ENCODE results near the gene LEMD2.

GRCh38 chr6:33746036-33746600 lies 42.8 kb downstream of the LEMD2 start:
- TF ChIP-seq CTCF (IDR thresholded peaks at IDR 0.05 in 8 of 11, conservative IDR thresholded peaks at IDR 0.05 in 3 of 11) (no peak), POLR2A (IDR thresholded peaks at IDR 0.05) (no peak), POLR2AphosphoS5 (IDR thresholded peaks at IDR 0.05) (peak in 2 of 3 donors; percentile 44 to 49)
